ENCODE results near the gene DYNLT1. TPM values are rescaled to one million over a fixed set of nuclear protein-coding genes. Genes with fewer than 3 reads are reported as not detected.

DYNLT1 gene
- total RNA-seq, 1 experiment from 2014 or later = 154 TPM

GRCh38 chr6:158597565-158597964 lies 47.0 kb downstream of the DYNLT1 start:
- no peak for DNase-seq (ENCODE audit: low spot score)

GRCh38 chr6:158596861-158597260 lies 47.7 kb downstream of the DYNLT1 start:
- DNase-seq (ENCODE audit: low spot score) = no peak

- DNase-seq (ENCODE audit: low spot score) = no peak
These were observed 49.3 kb downstream of the DYNLT1 start for GRCh38 chr6:158595223-158595622.

DNA sequence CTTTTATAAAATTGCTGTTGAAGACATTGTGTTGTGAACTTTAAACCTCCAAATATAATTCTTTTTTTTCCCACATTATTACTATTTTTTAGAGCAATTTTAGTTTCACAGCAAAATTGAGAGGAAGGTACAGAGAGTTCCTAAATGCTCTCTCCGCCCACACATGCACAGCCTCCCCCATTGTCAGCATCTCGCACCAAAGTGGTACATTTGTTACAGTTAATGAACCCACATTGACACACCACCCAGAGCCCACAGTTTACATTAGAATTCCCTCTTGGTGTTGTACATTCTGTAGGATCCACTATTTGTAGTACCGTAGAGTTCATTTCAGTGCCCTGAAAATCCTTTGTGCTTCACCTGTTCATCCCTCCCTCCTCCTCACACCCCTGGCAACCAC lies 50.9 kb downstream of the DYNLT1 start:
- DNase-seq (ENCODE audit: low spot score) = no peak

DNA sequence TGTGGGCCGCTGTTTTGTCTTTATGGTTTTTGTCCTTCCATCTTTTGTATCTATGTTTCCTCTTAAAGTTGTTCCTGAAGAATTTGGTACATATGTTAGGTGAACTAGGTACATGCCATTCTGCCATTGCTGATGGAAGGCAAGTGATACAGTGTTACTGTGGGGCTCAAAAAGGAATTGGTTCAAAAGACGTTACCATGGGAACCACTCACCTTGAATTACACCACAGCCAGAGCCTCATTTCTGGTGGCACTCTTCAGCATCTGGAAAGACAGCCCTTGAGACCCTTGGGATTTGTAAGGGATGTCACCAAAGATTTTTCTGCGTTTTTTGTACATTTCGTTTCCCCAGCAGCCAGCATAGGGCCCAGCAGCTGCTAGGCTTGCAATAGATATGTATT lies 52.7 kb downstream of the DYNLT1 start:
- DNase-seq (ENCODE audit: low spot score) = no peak

DNA sequence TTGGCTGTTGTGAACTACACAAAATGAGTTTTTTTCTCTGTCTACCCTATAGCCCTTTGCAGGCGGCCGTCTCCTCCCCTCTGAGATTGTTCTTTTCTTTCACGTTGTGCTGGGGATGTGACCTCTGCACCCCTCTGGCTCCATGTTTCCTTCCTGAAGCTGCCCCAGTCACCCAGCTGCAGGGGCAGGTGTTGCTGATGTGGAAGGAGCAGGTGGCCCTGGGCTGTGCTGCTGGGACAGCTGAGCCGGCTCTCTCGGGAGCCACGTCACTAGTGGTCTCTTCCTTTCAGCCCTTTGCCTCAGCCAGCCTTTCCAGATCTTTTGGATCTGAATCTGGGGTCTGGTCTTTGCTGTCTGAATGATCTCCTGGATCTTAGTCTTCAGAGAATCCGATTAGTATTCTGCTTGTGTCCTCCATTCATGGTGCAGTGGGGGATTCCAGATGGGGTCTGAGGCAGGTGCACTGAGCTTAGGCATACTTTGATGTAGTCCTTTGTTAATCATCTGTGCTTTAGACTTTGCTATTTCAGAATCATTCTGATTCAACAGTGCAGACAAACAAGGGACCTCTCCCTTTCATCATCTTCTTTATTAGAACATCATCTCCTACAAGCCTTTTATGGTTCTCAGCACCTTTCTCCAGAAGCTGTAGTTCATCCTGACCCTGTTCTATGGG lies 53.3 kb downstream of the DYNLT1 start:
- no peak for DNase-seq (ENCODE audit: low spot score)

- DNase-seq (ENCODE audit: low spot score) = no peak
These were observed 55.2 kb downstream of the DYNLT1 start for GRCh38 chr6:158589366-158589765.

DNA sequence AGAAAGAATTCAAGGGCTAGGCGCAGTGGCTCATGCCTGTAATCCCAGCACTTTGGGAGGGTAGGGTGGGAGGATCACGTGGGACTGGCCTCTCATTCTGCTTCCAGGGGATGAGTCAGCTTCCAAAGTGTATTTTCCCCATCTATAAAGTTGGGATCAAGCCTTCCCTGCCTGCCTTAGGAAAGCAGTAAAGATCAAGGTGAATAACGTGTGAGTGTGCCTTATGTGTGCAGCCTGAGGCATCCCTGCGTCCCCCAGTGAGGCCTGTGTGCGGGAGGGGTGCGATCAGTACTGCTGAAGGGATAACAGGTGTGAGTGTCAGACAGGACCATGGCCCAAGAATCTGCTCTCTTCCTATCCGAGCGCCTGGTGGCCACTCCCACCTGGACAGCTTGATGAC lies 57.9 kb downstream of the DYNLT1 start:
- DNase-seq (ENCODE audit: low spot score) = no peak

Other genes with a start within 250 kb of the DYNLT1 start
- 24.1 and 25.5 TPM in 2 replicates for gene TMEM181, start 84.7 kb downstream of the DYNLT1 start, total RNA-seq (2014; rRNA removed; shearing (Covaris generic))
- gene SYTL3, start 5.3 kb upstream of the DYNLT1 start, total RNA-seq (2014; rRNA removed; shearing (Covaris generic)) = 1.7 and 2.0 TPM in 2 replicates
- gene EZR, start 174.6 kb upstream of the DYNLT1 start, total RNA-seq (2014; rRNA removed; shearing (Covaris generic)) = 446 and 456 TPM in 2 replicates

All from A172 (cell line).